Subcutaneous adipose tissue (tissue), 4 donors: Measurements from ENCODE around the gene TMEM259. TPM values are rescaled to one million over a fixed set of nuclear protein-coding genes. Genes with fewer than 3 reads are reported as not detected.

ENCODE experiments used
- total RNA-seq, 4 donors: library from RNA; depleted of rRNA; stranded (reverse); fragments of >200 nt; gene quantifications; one replicate each; pipeline ENCODE4 v1.1.0, GENCODE V29; 2016
- TF ChIP-seq, protein P1 (sequence below): fragments of 450-650 bp; IDR thresholded peaks from one replicate; pipeline ENCODE4 v1.5.1; 2016; ENCODE audit warnings: low read depth, mild to moderate bottlenecking, control low read depth, antibody characterized with exemption, moderate library complexity

The TMEM259 gene
- total RNA-seq, 4 donors from 2014 or later: 65.1 to 193 (median 94.0) TPM

DNA sequence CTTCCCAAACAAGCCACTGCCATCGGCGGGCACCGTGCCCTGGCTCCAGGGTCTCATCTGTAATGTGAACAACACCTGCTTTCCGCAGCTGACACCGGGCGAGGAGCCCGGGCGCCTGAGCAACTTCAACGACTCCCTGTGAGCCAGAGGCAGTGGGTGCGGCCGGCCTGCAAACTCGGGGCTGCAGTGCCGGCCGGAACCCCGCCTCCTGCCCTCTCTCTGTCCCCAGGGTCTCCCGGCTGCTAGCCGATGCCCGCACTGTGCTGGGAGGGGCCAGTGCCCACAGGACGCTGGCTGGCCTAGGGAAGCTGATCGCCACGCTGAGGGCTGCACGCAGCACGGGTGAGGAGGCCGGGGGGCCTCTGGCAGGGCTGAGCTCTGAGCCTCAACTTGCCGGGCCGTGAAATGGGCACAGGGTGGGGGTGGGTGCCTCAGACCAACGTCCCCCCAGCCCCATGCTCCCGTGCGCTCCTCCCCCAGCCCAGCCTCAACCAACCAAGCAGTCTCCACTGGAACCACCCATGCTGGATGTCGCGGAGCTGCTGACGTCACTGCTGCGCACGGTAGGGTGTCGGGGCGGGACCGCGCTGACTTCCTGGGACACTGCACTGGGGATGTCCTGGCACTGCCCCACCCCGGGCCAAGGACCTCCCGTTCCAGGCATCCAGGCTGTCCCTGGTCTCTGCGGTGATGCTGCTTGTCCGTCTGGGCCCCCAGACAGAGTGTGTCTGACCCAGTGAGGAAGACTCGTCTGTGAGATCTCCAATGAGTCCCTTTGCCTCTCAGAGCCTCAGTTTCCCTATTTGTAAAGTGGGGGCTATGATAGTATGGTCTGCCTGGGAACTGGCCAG is 21.1 kb upstream of the TMEM259 start:
- TF ChIP-seq, protein P1, sequence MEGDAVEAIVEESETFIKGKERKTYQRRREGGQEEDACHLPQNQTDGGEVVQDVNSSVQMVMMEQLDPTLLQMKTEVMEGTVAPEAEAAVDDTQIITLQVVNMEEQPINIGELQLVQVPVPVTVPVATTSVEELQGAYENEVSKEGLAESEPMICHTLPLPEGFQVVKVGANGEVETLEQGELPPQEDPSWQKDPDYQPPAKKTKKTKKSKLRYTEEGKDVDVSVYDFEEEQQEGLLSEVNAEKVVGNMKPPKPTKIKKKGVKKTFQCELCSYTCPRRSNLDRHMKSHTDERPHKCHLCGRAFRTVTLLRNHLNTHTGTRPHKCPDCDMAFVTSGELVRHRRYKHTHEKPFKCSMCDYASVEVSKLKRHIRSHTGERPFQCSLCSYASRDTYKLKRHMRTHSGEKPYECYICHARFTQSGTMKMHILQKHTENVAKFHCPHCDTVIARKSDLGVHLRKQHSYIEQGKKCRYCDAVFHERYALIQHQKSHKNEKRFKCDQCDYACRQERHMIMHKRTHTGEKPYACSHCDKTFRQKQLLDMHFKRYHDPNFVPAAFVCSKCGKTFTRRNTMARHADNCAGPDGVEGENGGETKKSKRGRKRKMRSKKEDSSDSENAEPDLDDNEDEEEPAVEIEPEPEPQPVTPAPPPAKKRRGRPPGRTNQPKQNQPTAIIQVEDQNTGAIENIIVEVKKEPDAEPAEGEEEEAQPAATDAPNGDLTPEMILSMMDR: no peak

DNA sequence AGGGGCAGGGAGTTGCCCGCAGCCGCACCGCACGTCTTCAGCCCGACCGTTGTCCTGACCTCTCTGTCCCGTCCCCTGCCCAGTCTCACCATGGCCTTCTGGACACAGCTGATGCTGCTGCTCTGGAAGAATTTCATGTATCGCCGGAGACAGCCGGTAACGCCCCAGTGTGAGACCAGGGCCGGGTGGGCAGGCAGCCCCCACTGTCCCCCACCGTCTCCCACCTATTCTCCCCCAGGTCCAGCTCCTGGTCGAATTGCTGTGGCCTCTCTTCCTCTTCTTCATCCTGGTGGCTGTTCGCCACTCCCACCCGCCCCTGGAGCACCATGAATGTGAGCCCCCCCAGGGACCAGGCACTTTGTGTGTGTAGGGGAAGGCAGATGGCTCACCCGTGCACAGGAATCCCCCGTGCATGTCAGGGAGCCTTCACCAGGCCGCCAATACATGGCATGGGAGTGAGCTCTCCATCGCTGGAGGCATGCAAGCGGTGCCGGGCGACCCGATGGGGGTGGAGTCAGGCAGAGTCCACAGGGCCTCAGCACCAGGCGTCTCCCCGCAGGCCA is 20.4 kb upstream of the TMEM259 start:
- TF ChIP-seq, protein P1: no peak

DNA sequence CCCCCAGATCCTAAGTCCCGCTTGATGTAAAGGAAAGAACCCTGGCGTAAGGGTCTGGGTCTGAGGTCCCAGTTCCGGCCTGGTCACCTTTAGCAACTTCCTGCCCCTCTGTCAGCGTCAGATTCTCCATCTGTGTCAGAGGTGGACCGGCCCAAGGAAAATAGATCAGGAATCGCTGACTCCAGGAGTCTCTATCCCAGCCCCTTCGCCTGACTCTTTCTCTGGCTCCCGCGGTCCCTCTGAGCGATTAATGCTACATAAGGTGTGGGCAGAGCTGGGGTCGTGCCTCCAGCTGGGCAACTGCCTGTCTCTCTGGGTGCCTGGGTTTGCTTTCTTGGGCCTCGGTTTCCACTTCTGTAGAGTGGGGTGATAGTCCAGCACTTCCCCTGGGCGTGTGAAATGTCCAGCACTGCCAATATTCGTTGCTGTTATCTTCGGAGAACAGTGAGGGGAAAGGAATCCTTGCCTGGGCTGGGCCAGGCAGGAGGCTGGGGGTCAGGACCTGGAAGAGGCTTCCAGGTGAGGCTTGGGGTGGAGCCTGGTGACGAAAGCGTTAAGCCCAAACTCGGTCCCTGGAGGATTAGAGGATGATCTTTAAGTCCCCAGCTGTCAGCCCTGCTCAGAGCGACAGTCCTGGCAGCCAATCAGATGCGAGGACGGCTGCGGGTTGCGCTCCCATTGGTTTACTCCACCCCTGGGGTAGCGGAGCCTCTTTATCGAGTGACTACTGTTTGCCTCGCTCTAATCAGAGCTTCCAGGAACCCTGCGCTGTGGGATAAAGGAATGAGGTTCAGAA is 19.8 kb upstream of the TMEM259 start:
- TF ChIP-seq, protein P1: no peak

DNA sequence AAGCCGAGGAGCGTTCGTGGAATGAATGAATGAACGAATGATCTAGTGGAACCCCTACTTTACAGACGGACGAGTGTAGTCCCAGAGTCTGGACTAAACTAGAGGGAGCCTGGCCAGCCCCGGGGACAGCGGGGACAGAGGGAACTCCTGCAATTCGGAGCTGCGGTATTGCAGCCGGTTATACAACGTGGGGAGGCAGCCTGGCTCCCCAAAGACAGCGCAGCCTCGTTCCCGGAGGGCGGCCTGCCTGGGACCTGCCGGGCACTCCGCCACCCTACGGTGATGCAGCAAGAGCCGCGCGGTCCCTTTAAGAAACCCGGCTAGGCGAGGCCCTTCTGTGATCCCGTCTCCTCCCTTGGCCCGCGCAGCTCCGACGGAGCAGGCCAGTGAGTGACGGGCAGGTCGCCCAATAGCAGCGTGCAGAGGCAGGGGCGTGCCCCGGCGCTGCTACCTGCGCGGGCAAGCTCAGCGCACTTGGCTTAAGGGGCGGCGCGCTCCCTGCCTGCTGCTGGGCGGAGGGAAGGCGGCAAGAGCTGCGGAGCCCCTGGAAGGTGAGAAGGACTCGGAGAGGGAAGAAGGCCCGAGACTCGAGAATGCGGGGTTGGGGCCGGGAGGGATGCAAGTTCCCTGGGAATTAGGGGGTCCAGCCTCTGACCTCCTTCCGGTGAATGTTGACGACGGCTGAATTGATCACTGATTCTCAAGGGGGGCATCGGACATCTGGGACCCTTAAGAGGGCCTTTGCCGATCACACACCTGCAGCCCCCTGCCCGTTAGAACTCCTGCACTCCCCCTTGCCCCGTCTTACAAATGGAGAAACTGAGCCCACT is 18.9 kb upstream of the TMEM259 start, which contains the start of gene ABCA7:
Gene ABCA7, plus strand, starts transcription at position 462 of the 830 bp plus-strand sequence. CDS start 1,255 bp downstream, outside the sequence.
- TF ChIP-seq, protein P1: no peak

DNA sequence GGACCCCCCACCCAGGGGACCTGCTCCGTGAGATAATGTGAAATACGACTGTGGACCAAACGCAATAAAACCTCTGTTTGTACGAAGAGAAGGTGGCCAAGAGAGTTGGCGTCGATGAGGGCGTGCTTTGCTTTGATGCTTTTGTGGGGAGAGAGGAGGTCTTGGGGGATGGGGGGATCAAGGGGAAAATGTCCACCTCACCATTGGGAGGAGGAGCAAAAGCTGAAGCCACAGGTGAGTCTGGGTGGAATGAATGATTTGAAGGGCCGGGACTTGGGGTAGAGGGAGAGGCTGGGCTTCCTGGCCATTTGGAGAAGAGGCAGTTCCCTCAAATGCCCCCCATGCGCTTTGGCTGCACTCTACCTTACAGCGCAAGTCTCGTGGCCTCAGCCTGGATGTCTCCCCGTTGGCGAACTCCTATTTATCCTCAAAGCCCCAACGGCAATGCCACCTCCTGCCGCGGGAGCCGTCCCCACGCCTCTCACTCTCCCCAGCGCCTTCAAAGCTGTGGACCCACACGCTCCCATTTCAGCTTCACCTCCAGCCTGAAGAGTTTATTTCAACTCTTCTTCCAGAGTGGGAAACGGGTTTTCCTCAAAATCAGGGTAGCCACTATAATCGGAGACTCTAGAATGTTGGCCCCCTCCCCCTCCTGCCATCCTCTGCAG is 18.2 kb upstream of the TMEM259 start:
- TF ChIP-seq, protein P1: no peak

DNA sequence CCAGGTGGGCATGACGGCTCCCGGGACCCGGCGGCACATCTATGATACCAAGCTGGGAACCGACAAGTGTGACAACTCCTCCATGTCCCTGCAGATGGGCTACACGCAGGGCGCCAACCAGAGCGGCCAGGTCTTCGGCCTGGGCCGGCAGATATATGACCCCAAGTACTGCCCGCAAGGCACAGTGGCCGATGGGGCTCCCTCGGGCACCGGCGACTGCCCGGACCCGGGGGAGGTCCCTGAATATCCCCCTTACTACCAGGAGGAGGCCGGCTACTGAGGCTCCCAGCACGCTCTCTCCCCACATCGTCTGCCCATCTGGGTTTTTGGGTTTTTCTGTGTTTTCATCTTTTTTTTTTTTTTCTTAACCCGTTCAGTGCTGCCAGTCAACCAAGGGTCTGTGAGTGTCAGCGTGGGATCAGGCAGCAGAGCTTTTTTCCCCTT is 16.7 kb upstream of the TMEM259 start:
- TF ChIP-seq, protein P1: no peak
